K562 (cell line): Measurements from ENCODE around the gene GUK1. TPM values are rescaled to one million over a fixed set of nuclear protein-coding genes. Genes with fewer than 3 reads are reported as not detected.

ENCODE experiments used
- BCOR ChIP-seq: fragments of 450-650 bp; IDR thresholded peaks from 2 replicates; pipeline ENCODE4 v1.6.1; 2016
- CBX8 ChIP-seq: fragments of 200-600 bp; sonication (generic); IDR thresholded peaks from 2 replicates; pipeline ENCODE4 v1.6.1; 2012; ENCODE audit warnings: borderline replicate concordance, mixed run types, low read depth, mild to moderate bottlenecking, moderate library complexity, mixed read lengths, low read length, control low read depth, inconsistent platforms; ENCODE audit not compliant: poor library complexity, severe bottlenecking; ENCODE audit errors: extremely low read depth
- CHD4 ChIP-seq: fragments of 200-600 bp; sonication (generic); IDR thresholded peaks from 3 replicates; pipeline ENCODE4 v1.6.1; 2012; ENCODE audit warnings: low read depth, mild to moderate bottlenecking, mixed read lengths, low read length, inconsistent platforms; ENCODE audit not compliant: insufficient read depth, insufficient replicate concordance, poor library complexity, severe bottlenecking
- CREB1 ChIP-seq, 2 experiments: sonication (generic) in 1 of 2; formaldehyde crosslinking in 1 of 2; IDR thresholded peaks; 2 replicates each; pipeline versions ENCODE4 v1.6.1 to v1.8.0; 2012 to 2022; ENCODE audit warnings: inconsistent platforms in 1 of 2, mild to moderate bottlenecking in 1 of 2, missing genetic modification reagents in 1 of 2, moderate library complexity in 1 of 2
- E2F3 ChIP-seq: fragments of 250-450 bp; sonication (Bioruptor Pico); IDR thresholded peaks from 2 replicates; pipeline ENCODE4 v1.4.0; 2020; ENCODE audit warnings: mild to moderate bottlenecking
- ELF4 ChIP-seq: fragments of 450-650 bp; formaldehyde crosslinking; IDR thresholded peaks from 2 replicates; pipeline ENCODE4 v1.4.0; 2022; ENCODE audit warnings: missing genetic modification characterization
- FOXJ2 ChIP-seq: fragments of 200-800 bp; sonication (Bioruptor generic); IDR thresholded peaks from 2 replicates; pipeline ENCODE4 v1.6.1; 2016; ENCODE audit warnings: missing genetic modification characterization, missing compliant biosample characterization
- KLF1 ChIP-seq: fragments of 450-650 bp; IDR thresholded peaks from 2 replicates; pipeline ENCODE4 v1.6.1; 2016; ENCODE audit warnings: missing genetic modification characterization, missing compliant biosample characterization
- PHB ChIP-seq: fragments of 250-450 bp; sonication (Bioruptor Pico); IDR thresholded peaks from 2 replicates; pipeline ENCODE4 v1.5.0; 2021
- POLR2AphosphoS5 ChIP-seq: IDR thresholded peaks from 2 replicates; pipeline ENCODE4 v1.6.1; 2011; ENCODE audit warnings: mild to moderate bottlenecking, low read depth, low read length, moderate library complexity; ENCODE audit not compliant: control insufficient read depth, insufficient read depth
- POLR3G ChIP-seq: IDR thresholded peaks from 2 replicates; pipeline ENCODE4 v1.6.1; 2011; ENCODE audit not compliant: insufficient read length, insufficient replicate concordance; ENCODE audit errors: extremely low read depth
- RFX1 ChIP-seq: fragments of 450-650 bp; IDR thresholded peaks from 2 replicates; pipeline ENCODE4 v1.6.1; 2016; ENCODE audit warnings: mild to moderate bottlenecking, moderate library complexity
- RFX7 ChIP-seq: fragments of 250-450 bp; sonication (Bioruptor Pico); IDR thresholded peaks from 2 replicates; pipeline ENCODE4 v1.5.1; 2021; ENCODE audit warnings: mild to moderate bottlenecking
- SMARCA4 ChIP-seq: fragments of 450-650 bp; IDR thresholded peaks from 2 replicates; pipeline ENCODE4 v1.6.1; 2016
- SMARCA5 ChIP-seq: fragments of 450-650 bp; IDR thresholded peaks from 2 replicates; pipeline ENCODE4 v1.6.1; 2016
- SMARCB1 ChIP-seq: IDR thresholded peaks from 2 replicates; pipeline ENCODE4 v1.6.1; 2011; ENCODE audit warnings: improper control_type of control experiment, low read depth; ENCODE audit not compliant: insufficient read length
- SREBF1 ChIP-seq: fragments of 150-350 bp; IDR thresholded peaks from 2 replicates; pipeline ENCODE4 v1.6.1; 2014; ENCODE audit warnings: antibody characterized with exemption, low read depth, low read length, borderline replicate concordance
- ZBTB7A ChIP-seq: IDR thresholded peaks from 2 replicates; pipeline ENCODE4 v1.6.1; 2011; ENCODE audit warnings: low read depth, mild to moderate bottlenecking, low read length, moderate library complexity, borderline replicate concordance; ENCODE audit not compliant: control insufficient read depth
- ZFPM2 ChIP-seq: fragments of 250-450 bp; sonication (Bioruptor Pico); IDR thresholded peaks from 2 replicates; pipeline ENCODE4 v1.5.1; 2022; ENCODE audit warnings: mild to moderate bottlenecking
- ZKSCAN8 ChIP-seq: fragments of 200-800 bp; sonication (Bioruptor generic); IDR thresholded peaks from 2 replicates; pipeline ENCODE4 v1.6.1; 2016; ENCODE audit warnings: missing genetic modification characterization, missing compliant biosample characterization
- polyA plus RNA-seq, 8 experiments: library from polyadenylated mRNA; depleted of rRNA in 4 of 8; stranded (reverse) in 5 of 8; unstranded in 3 of 8; fragments of >200 nt; fragmentation: Nextera tagmentation in 2 of 8; fragmentation: Illumina TruSeq in 1 of 8; extraction: Ambion mirVana in 2 of 8; extraction: Trizol in 1 of 8; gene quantifications; 2 replicates each; pipeline versions ENCODE4 v1.2.1 to v1.2.3, GENCODE V29; 2011 to 2014; ENCODE audit warnings: inconsistent platforms in 1 of 8, missing spikeins in 1 of 8
- total RNA-seq, 7 experiments: library from RNA; depleted of rRNA in 6 of 7; stranded (reverse); fragments of >200 nt in 6 of 7; fragmentation: Illumina TruSeq in 2 of 7; extraction: Trizol in 2 of 7; gene quantifications; 2 replicates each; pipeline versions ENCODE4 v1.2.1 to v1.2.3, GENCODE V29; 2011 to 2021; ENCODE audit warnings: low replicate concordance in 1 of 7
- TF ChIP-seq, protein P1 (sequence below): sonication (generic); formaldehyde crosslinking; IDR thresholded peaks from 2 replicates; pipeline ENCODE4 v1.8.1; 2023; ENCODE audit warnings: mild to moderate bottlenecking, missing genetic modification reagents
- TF ChIP-seq, protein P2 (sequence below): IDR thresholded peaks from 2 replicates; pipeline ENCODE4 v1.6.1; 2011; ENCODE audit warnings: borderline replicate concordance, low read depth, mild to moderate bottlenecking, moderate library complexity, low read length; ENCODE audit not compliant: insufficient read depth, poor library complexity, severe bottlenecking
- TF ChIP-seq, protein P3 (sequence below): sonication (generic); formaldehyde crosslinking; IDR thresholded peaks from 2 replicates; pipeline ENCODE4 v1.8.0; 2023; ENCODE audit warnings: mild to moderate bottlenecking, missing genetic modification reagents

GUK1 gene
- total and polyA plus RNA-seq, 9 of the 15 experiments (the other 6 are each of a cell fraction or from before 2014, with no cell fraction given), result 7.0 to 331 (median 132) TPM

DNA sequence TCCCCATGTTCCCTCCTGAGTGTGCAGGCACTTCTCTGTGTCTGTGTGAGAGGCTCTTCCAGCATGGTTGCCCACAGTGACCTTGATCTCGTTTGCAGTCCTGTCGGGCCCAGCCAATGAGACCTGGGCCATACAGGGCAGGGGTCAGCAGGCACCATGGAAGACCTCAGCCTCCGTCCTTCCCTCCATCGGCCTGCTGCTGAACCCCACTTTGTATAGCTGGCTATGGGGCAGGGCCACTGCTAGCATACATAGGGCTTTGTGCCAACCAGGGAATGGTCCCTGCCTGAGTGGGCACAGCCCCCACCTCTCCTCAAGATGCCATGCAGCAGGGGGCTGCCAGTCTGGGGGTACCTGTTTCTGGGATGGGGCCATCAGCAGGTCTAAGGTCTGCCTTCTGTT lies 40.7 kb upstream of the GUK1 start (continued):
- TF ChIP-seq ZFPM2 (CRISPR knock-in tag), result 0 out of 2 replicates have a peak, but pooled peaks have one; percentile 59
- no peak for TF ChIP-seq CBX8
- TF ChIP-seq, protein P1, sequence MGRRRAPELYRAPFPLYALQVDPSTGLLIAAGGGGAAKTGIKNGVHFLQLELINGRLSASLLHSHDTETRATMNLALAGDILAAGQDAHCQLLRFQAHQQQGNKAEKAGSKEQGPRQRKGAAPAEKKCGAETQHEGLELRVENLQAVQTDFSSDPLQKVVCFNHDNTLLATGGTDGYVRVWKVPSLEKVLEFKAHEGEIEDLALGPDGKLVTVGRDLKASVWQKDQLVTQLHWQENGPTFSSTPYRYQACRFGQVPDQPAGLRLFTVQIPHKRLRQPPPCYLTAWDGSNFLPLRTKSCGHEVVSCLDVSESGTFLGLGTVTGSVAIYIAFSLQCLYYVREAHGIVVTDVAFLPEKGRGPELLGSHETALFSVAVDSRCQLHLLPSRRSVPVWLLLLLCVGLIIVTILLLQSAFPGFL (CRISPR knock-in tag), result no peak
- no peak for TF ChIP-seq FOXJ2
- TF ChIP-seq BCOR, result no peak
- no peak for TF ChIP-seq SREBF1
- 0 out of 2 replicates have a peak, but pooled peaks have one; percentile 6 for TF ChIP-seq RFX7 (CRISPR knock-in tag)
- no peak for TF ChIP-seq CHD4
- TF ChIP-seq SMARCA5, result no peak
- no peak for TF ChIP-seq CREB1 (IDR thresholded peaks at IDR 0.05)
- no peak for TF ChIP-seq CREB1 (CRISPR knock-in tag; IDR thresholded peaks at IDR 0.05)
- TF ChIP-seq SMARCB1, result no peak
- peak; percentile 28; the same call in 1 of the 2 replicates for TF ChIP-seq ELF4 (CRISPR knock-in tag)
- no peak for TF ChIP-seq ZKSCAN8 (CRISPR knock-in tag)
- TF ChIP-seq ZBTB7A, result no peak
- TF ChIP-seq PHB (CRISPR knock-in tag), result 0 out of 2 replicates have a peak, but pooled peaks have one; percentile 21
- no peak for TF ChIP-seq POLR3G
- TF ChIP-seq, protein P2, sequence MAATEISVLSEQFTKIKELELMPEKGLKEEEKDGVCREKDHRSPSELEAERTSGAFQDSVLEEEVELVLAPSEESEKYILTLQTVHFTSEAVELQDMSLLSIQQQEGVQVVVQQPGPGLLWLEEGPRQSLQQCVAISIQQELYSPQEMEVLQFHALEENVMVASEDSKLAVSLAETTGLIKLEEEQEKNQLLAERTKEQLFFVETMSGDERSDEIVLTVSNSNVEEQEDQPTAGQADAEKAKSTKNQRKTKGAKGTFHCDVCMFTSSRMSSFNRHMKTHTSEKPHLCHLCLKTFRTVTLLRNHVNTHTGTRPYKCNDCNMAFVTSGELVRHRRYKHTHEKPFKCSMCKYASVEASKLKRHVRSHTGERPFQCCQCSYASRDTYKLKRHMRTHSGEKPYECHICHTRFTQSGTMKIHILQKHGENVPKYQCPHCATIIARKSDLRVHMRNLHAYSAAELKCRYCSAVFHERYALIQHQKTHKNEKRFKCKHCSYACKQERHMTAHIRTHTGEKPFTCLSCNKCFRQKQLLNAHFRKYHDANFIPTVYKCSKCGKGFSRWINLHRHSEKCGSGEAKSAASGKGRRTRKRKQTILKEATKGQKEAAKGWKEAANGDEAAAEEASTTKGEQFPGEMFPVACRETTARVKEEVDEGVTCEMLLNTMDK, result no peak
- peak; percentile 48; the same call in 1 of the 2 replicates for TF ChIP-seq POLR2AphosphoS5
- no peak for TF ChIP-seq E2F3 (CRISPR knock-in tag)
- TF ChIP-seq KLF1 (tag), result no peak
- no peak for TF ChIP-seq SMARCA4
- TF ChIP-seq, protein P3, sequence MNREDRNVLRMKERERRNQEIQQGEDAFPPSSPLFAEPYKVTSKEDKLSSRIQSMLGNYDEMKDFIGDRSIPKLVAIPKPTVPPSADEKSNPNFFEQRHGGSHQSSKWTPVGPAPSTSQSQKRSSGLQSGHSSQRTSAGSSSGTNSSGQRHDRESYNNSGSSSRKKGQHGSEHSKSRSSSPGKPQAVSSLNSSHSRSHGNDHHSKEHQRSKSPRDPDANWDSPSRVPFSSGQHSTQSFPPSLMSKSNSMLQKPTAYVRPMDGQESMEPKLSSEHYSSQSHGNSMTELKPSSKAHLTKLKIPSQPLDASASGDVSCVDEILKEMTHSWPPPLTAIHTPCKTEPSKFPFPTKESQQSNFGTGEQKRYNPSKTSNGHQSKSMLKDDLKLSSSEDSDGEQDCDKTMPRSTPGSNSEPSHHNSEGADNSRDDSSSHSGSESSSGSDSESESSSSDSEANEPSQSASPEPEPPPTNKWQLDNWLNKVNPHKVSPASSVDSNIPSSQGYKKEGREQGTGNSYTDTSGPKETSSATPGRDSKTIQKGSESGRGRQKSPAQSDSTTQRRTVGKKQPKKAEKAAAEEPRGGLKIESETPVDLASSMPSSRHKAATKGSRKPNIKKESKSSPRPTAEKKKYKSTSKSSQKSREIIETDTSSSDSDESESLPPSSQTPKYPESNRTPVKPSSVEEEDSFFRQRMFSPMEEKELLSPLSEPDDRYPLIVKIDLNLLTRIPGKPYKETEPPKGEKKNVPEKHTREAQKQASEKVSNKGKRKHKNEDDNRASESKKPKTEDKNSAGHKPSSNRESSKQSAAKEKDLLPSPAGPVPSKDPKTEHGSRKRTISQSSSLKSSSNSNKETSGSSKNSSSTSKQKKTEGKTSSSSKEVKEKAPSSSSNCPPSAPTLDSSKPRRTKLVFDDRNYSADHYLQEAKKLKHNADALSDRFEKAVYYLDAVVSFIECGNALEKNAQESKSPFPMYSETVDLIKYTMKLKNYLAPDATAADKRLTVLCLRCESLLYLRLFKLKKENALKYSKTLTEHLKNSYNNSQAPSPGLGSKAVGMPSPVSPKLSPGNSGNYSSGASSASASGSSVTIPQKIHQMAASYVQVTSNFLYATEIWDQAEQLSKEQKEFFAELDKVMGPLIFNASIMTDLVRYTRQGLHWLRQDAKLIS, result 0 out of 2 replicates have a peak, but pooled peaks have one; percentile 34
- TF ChIP-seq RFX1, result no peak
